IMR-90 (cell line): ENCODE measurements around the gene CFAP210.

Experiments used
- BHLHE40 ChIP-seq: fragments of 150-350 bp; IDR thresholded peaks from 2 replicates; pipeline ENCODE4 v1.6.1; 2016; ENCODE audit warnings: mild to moderate bottlenecking, low read depth, low read length
- CEBPB ChIP-seq: IDR thresholded peaks from 2 replicates; pipeline ENCODE4 v1.6.1; 2012; ENCODE audit warnings: low read depth, low read length, improper control_type of control experiment
- CHD1 ChIP-seq: IDR thresholded peaks from 2 replicates; pipeline ENCODE4 v1.6.1; 2012; ENCODE audit warnings: low read depth, low read length, improper control_type of control experiment
- MXI1 ChIP-seq: IDR thresholded peaks from 2 replicates; pipeline ENCODE4 v1.6.1; 2012; ENCODE audit warnings: low read depth, mild to moderate bottlenecking, low read length, moderate library complexity, borderline replicate concordance
- POLR2A ChIP-seq: IDR thresholded peaks from 2 replicates; pipeline ENCODE4 v1.6.1; 2012; ENCODE audit warnings: mild to moderate bottlenecking, low read depth, low read length
- RAD21 ChIP-seq: IDR thresholded peaks from 2 replicates; pipeline ENCODE4 v1.6.1; 2012; ENCODE audit warnings: low read length, improper control_type of control experiment
- RCOR1 ChIP-seq: IDR thresholded peaks from 2 replicates; pipeline ENCODE4 v1.6.1; 2012; ENCODE audit warnings: mild to moderate bottlenecking, low read length, improper control_type of control experiment; ENCODE audit not compliant: insufficient replicate concordance
- RFX5 ChIP-seq: IDR thresholded peaks from 2 replicates; pipeline ENCODE4 v1.8.0; 2012; ENCODE audit warnings: low read depth, mild to moderate bottlenecking, low read length, moderate library complexity
- SMC3 ChIP-seq: fragments of 150-350 bp; IDR thresholded peaks from 2 replicates; pipeline ENCODE4 v1.6.1; 2016; ENCODE audit warnings: low read depth, mild to moderate bottlenecking, antibody characterized with exemption, low read length, moderate library complexity
- TF ChIP-seq, protein P1 (sequence below): conservative IDR thresholded peaks from 2 replicates; pipeline ENCODE4 v1.5.1; 2012; ENCODE audit warnings: mild to moderate bottlenecking, low read depth, low read length, improper control_type of control experiment
- TF ChIP-seq, protein P2 (sequence below): fragments of 150-350 bp; IDR thresholded peaks from 2 replicates; pipeline ENCODE4 v1.6.1; 2016; ENCODE audit warnings: low read depth, mild to moderate bottlenecking, low read length, moderate library complexity, borderline replicate concordance
- TF ChIP-seq, protein P3 (sequence below): fragments of 150-350 bp; IDR thresholded peaks from 2 replicates; pipeline ENCODE4 v1.6.1; 2017; ENCODE audit warnings: mild to moderate bottlenecking, antibody characterized with exemption, low read length, low read depth

DNA sequence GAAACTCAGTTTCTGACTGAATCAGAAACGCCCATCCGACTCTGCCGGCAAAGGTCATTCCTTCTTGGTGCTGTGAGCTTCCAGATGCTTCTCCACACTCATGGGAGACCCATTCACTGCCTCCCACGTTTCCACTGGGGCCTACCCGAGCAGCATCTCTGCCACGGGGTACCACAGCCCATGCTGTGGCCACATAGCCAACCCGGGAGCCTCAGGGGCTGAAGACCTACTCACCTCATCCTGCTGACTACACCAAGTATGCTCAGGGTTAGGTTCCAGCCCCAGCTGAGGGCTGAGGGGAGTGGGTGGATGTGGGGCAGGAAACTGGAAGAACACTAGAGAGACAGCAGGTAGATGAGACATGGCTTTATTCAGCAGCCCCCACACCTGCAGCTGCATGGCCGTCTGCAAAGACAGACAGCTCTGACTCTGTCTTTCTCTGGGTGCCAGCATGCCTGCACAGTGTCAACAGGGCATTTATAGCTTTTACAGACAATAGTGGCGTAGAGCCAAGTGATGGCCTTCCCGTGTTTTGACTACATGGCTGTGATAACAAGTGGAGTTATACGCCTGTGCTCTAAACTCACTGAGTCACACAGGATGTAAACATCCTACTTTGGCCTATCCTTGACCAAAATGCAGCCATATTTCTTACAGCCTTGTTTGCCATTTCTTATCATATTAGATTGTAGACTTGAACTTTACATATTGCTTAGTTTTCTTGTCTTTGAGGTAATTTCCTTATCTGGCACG is 22.9 kb upstream of the CFAP210 start:
- TF ChIP-seq, protein P1, sequence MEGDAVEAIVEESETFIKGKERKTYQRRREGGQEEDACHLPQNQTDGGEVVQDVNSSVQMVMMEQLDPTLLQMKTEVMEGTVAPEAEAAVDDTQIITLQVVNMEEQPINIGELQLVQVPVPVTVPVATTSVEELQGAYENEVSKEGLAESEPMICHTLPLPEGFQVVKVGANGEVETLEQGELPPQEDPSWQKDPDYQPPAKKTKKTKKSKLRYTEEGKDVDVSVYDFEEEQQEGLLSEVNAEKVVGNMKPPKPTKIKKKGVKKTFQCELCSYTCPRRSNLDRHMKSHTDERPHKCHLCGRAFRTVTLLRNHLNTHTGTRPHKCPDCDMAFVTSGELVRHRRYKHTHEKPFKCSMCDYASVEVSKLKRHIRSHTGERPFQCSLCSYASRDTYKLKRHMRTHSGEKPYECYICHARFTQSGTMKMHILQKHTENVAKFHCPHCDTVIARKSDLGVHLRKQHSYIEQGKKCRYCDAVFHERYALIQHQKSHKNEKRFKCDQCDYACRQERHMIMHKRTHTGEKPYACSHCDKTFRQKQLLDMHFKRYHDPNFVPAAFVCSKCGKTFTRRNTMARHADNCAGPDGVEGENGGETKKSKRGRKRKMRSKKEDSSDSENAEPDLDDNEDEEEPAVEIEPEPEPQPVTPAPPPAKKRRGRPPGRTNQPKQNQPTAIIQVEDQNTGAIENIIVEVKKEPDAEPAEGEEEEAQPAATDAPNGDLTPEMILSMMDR = no peak
- TF ChIP-seq, protein P2, sequence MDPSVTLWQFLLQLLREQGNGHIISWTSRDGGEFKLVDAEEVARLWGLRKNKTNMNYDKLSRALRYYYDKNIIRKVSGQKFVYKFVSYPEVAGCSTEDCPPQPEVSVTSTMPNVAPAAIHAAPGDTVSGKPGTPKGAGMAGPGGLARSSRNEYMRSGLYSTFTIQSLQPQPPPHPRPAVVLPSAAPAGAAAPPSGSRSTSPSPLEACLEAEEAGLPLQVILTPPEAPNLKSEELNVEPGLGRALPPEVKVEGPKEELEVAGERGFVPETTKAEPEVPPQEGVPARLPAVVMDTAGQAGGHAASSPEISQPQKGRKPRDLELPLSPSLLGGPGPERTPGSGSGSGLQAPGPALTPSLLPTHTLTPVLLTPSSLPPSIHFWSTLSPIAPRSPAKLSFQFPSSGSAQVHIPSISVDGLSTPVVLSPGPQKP = no peak
- TF ChIP-seq, protein P3, sequence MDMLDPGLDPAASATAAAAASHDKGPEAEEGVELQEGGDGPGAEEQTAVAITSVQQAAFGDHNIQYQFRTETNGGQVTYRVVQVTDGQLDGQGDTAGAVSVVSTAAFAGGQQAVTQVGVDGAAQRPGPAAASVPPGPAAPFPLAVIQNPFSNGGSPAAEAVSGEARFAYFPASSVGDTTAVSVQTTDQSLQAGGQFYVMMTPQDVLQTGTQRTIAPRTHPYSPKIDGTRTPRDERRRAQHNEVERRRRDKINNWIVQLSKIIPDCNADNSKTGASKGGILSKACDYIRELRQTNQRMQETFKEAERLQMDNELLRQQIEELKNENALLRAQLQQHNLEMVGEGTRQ = no peak
- TF ChIP-seq CEBPB (no peak), RCOR1 (no peak), POLR2A (no peak), SMC3 (no peak), RFX5 (no peak), MXI1 (no peak), CHD1 (no peak), BHLHE40 (no peak), RAD21 (no peak)
